ENCODE results near the gene EIF4E3. TPM values are rescaled to one million over a fixed set of nuclear protein-coding genes. Genes with fewer than 3 reads are reported as not detected.
A peak's percentile ranks its signal among the peaks of the same experiment; 100 is the strongest.

EIF4E3 gene
- total and polyA plus RNA-seq, 2 of the 13 experiments (the other 11 are each of a cell fraction or from before 2014, with no cell fraction given): 0.07 to 0.15 TPM

GRCh38 chr3:71710906-71711494 is 14.2 kb downstream of the EIF4E3 start:
- no peaks in the 10 kb centered on the region for H3K9me3 ChIP-seq (ENCODE audit: low read length)
- DNase-seq (ENCODE audit: low spot score) (peak; percentile 29), FAIRE-seq (peak; percentile 90), ATAC-seq (peak; percentile 80)
- no peaks in the 10 kb centered on the region for H3K36me3 ChIP-seq (replicated peaks in 1 of 2; ENCODE audit: control insufficient read depth in 1 of 2, insufficient read depth in 2 of 2, low read length in 2 of 2)
- BruUV-seq (replicated peaks): no TSS peak
- no peak overlapping the region for H2AFZ ChIP-seq (ENCODE audit: low read length)
- H3K9ac ChIP-seq (ENCODE audit: insufficient read depth, low read depth, low read length): no peak overlapping the region
- H3K27me3 ChIP-seq (ENCODE audit: control insufficient read depth in 1 of 2, insufficient read depth in 2 of 2, low read length in 2 of 2): peaks cover 0 to 7% of the 10 kb centered on the region in 2 experiments; a peak in 2 of 5 replicates
- ChIA-PET CTCF (ENCODE audit: low intra/inter-chr PET ratio, low total read pairs) (interaction anchor here (1.1 kb wide), 1 partner anchor 1374 kb away, joined by 3 read pairs; no protein-coding TSS in a partner anchor), POLR2A (no interaction called here)
- H3K4me1 ChIP-seq (ENCODE audit: insufficient read depth, low read length): peaks cover 8% of the 10 kb centered on the region; the same call in 1 of the 2 replicates
- 0% methylated on average over 1 of the region's 1 CpG for WGBS (ENCODE audit: low lambda C conversion rate)
- in situ Hi-C loops (cut with HindIII; ENCODE audit: extremely low pct_ligation_motif_present, low pct_unique_long_range_greater_than_20kb) (loop anchor here (25.0 kb wide), 2 partner anchors 1101 to 1376 kb away; no protein-coding TSS in a partner anchor), intact Hi-C loops (cut with micrococcal nuclease; ENCODE audit: unreplicated experiment) (loop anchor here (2.0 kb wide), 1 partner anchor 148 kb away; no protein-coding TSS in a partner anchor)
- H3K4me2 ChIP-seq (ENCODE audit: low read depth, low read length): no peak overlapping the region
- no peaks in the 10 kb centered on the region for H4K20me1 ChIP-seq (ENCODE audit: insufficient read depth, low read length)
- H3K79me2 ChIP-seq (ENCODE audit: insufficient read depth, low read length): no peaks in the 10 kb centered on the region
- TF ChIP-seq CENPX (CRISPR knock-in tag; IDR thresholded peaks at IDR 0.05) (no peak), ZNF709 (CRISPR knock-in tag; IDR thresholded peaks at IDR 0.05) (no peak), CREB1 (IDR thresholded peaks at IDR 0.05) (no peak), CREB1 (CRISPR knock-in tag; IDR thresholded peaks at IDR 0.05) (no peak), SP1 (IDR thresholded peaks at IDR 0.05) (no peak), SP1 (CRISPR knock-in tag; IDR thresholded peaks at IDR 0.05) (no peak), ZFX (CRISPR knock-in tag; IDR thresholded peaks at IDR 0.05; ENCODE audit: low read depth) (no peak), ASH2L (IDR thresholded peaks at IDR 0.05; ENCODE audit: insufficient read length, low read depth, low read length) (no peak), CTCF (CRISPR knock-in tag; IDR thresholded peaks at IDR 0.05) (peak; percentile 73), SMARCC2 (IDR thresholded peaks at IDR 0.05) (no peak), ZNF350 (CRISPR knock-in tag; IDR thresholded peaks at IDR 0.05; ENCODE audit: borderline replicate concordance, low read depth) (no peak), ZFP36L1 (CRISPR knock-in tag; IDR thresholded peaks at IDR 0.05) (no peak), ZNF883 (CRISPR knock-in tag; IDR thresholded peaks at IDR 0.05; ENCODE audit: not compliant biosample characterization) (no peak), ZNF431 (CRISPR knock-in tag; IDR thresholded peaks at IDR 0.05; ENCODE audit: borderline replicate concordance, low read depth) (no peak), ARID3A (IDR thresholded peaks at IDR 0.05; ENCODE audit: low read depth, low read length) (peak; percentile 19; the same call in 1 of the 2 replicates), POGK (CRISPR knock-in tag; conservative IDR thresholded peaks at IDR 0.05) (no peak), STAG1 (CRISPR knock-in tag; IDR thresholded peaks at IDR 0.05) (peak; percentile 69), ELF4 (CRISPR knock-in tag; IDR thresholded peaks at IDR 0.05; ENCODE audit: borderline replicate concordance) (no peak)
- no peak overlapping the region for H3K27ac ChIP-seq (ENCODE audit: extremely low read length, insufficient read depth, low read length)
- no peak overlapping the region for H3K4me3 ChIP-seq (replicated peaks in 1 of 3; ENCODE audit: insufficient read depth in 1 of 3, low read depth in 2 of 3, low read length in 3 of 3)

Measured in HepG2 (cell line).